IMR-90 (cell line): Measurements from ENCODE around the gene SPRR2A. TPM values are rescaled to one million over a fixed set of nuclear protein-coding genes. Genes with fewer than 3 reads are reported as not detected.
"Not testable (repeated sequence)": the region's sequence is repeated elsewhere in the genome, so short reads cannot be mapped to it uniquely, and the experiment has no call there.

ENCODE experiments used
- ATAC-seq: fragments of 200-7000 bp; cut with Tn5 transposase; 2 replicates; pipeline ENCODE4 v1.9.1; 2020; ENCODE audit warnings: low read depth, mild to moderate bottlenecking, moderate library complexity
- BruUV-seq: library from RNA; stranded (reverse); fragments of 400-500 nt; replicated peaks from 2 replicates; lab custom pipeline; 2021; lab: Mats Ljungman, UMichigan
- CTCF ChIA-PET: fragments of 300-600 bp; formaldehyde crosslinking; extraction: SDS; loops from one replicate; lab custom pipeline; 2021; ENCODE audit warnings: antibody characterized with exemption; lab: Yijun Ruan, JAX
- POLR2A ChIA-PET: fragments of 300-600 bp; sonication (Branson Sonifier 250); formaldehyde crosslinking; loops from one replicate; lab custom pipeline; 2022; ENCODE audit warnings: antibody characterized with exemption; ENCODE audit not compliant: unreplicated experiment; lab: Charles Lee
- DNase-seq: peaks from one replicate; pipeline ENCODE4 v3.0.0; 2013
- H2AFZ ChIP-seq: replicated peaks from 2 replicates; pipeline ENCODE3; 2013; ENCODE audit warnings: low read length, mild to moderate bottlenecking; ENCODE audit not compliant: poor library complexity
- H2AK5ac ChIP-seq: 2 replicates; pipeline ENCODE4 v1.6.1; 2013; ENCODE audit warnings: low read depth, low read length, inconsistent platforms
- H2AK9ac ChIP-seq: replicated peaks from 2 replicates; pipeline ENCODE3; 2013; ENCODE audit warnings: mild to moderate bottlenecking, low read depth, low read length, moderate library complexity; ENCODE audit not compliant: poor library complexity
- H2BK120ac ChIP-seq: 2 replicates; pipeline ENCODE4 v1.6.1; 2013; ENCODE audit warnings: low read depth, low read length, inconsistent platforms
- H2BK15ac ChIP-seq: 3 replicates; pipeline ENCODE4 v1.6.1; 2013; ENCODE audit warnings: low read depth, low read length, inconsistent platforms
- H2BK20ac ChIP-seq: 2 replicates; pipeline ENCODE4 v1.6.1; 2013; ENCODE audit warnings: low read depth, mild to moderate bottlenecking, inconsistent platforms, low read length, moderate library complexity
- H2BK5ac ChIP-seq: 2 replicates; pipeline ENCODE4 v1.6.1; 2013; ENCODE audit warnings: mild to moderate bottlenecking, low read depth, low read length, inconsistent platforms; ENCODE audit not compliant: poor library complexity, severe bottlenecking
- H3K14ac ChIP-seq: replicated peaks from 2 replicates; pipeline ENCODE4 v1.6.1; 2013; ENCODE audit warnings: low read depth, low read length, inconsistent platforms
- H3K18ac ChIP-seq: 2 replicates; pipeline ENCODE4 v1.6.1; 2013; ENCODE audit warnings: low read depth, low read length, control low read depth
- H3K23ac ChIP-seq: 2 replicates; pipeline ENCODE4 v1.6.1; 2013; ENCODE audit warnings: low read depth, low read length, inconsistent platforms
- H3K27ac ChIP-seq: 2 replicates; pipeline ENCODE4 v1.5.1; 2013; ENCODE audit warnings: mild to moderate bottlenecking, control low read depth, low read length; ENCODE audit not compliant: insufficient read depth
- H3K27me3 ChIP-seq: 2 replicates; pipeline ENCODE4 v1.6.1; 2013; ENCODE audit warnings: low read length; ENCODE audit not compliant: control insufficient read depth, insufficient read depth
- H3K36me3 ChIP-seq: 2 replicates; pipeline ENCODE4 v1.6.1; 2013; ENCODE audit warnings: low read length, mixed read lengths; ENCODE audit not compliant: control insufficient read depth, insufficient read depth
- H3K4ac ChIP-seq: 2 replicates; pipeline ENCODE4 v1.6.1; 2013; ENCODE audit warnings: low read depth, low read length, inconsistent platforms
- H3K4me1 ChIP-seq: 2 replicates; pipeline ENCODE4 v1.6.1; 2013; ENCODE audit warnings: low read length, mixed read lengths; ENCODE audit not compliant: control insufficient read depth, insufficient read depth
- H3K4me2 ChIP-seq: 2 replicates; pipeline ENCODE4 v1.6.1; 2013; ENCODE audit warnings: low read depth, mild to moderate bottlenecking, control low read depth, low read length, moderate library complexity
- H3K4me3 ChIP-seq: 2 replicates; pipeline ENCODE4 v1.5.1; 2013; ENCODE audit warnings: low read depth, mild to moderate bottlenecking, control low read depth, low read length, moderate library complexity; ENCODE audit not compliant: insufficient read depth
- H3K56ac ChIP-seq: 2 replicates; pipeline ENCODE4 v1.6.1; 2013; ENCODE audit warnings: low read length, inconsistent platforms; ENCODE audit not compliant: insufficient read depth; ENCODE audit errors: extremely low read depth
- H3K79me1 ChIP-seq, 2 experiments: 2 replicates each; pipeline ENCODE4 v1.6.1; 2013; ENCODE audit warnings: low read length in 2 of 2, inconsistent platforms in 1 of 2, low read depth in 1 of 2
- H3K9ac ChIP-seq: 2 replicates; pipeline ENCODE4 v1.6.1; 2013; ENCODE audit warnings: low read depth, low read length, control low read depth
- H3K9me1 ChIP-seq: 2 replicates; pipeline ENCODE4 v1.6.1; 2013; ENCODE audit warnings: low read length, inconsistent platforms; ENCODE audit not compliant: insufficient read depth
- H3K9me3 ChIP-seq: 2 replicates; pipeline ENCODE4 v1.6.1; 2013; ENCODE audit warnings: low read length; ENCODE audit not compliant: control insufficient read depth, insufficient read depth
- H4K20me1 ChIP-seq: 2 replicates; pipeline ENCODE4 v1.6.1; 2013; ENCODE audit warnings: low read length, inconsistent platforms; ENCODE audit not compliant: insufficient read depth
- H4K5ac ChIP-seq: 2 replicates; pipeline ENCODE4 v1.6.1; 2013; ENCODE audit warnings: mild to moderate bottlenecking, low read depth, low read length, control low read depth
- H4K8ac ChIP-seq, 2 experiments: 2 replicates each; pipeline ENCODE4 v1.6.1; 2013; ENCODE audit warnings: low read depth in 2 of 2, low read length in 2 of 2, control low read depth in 1 of 2, inconsistent platforms in 1 of 2
- H4K91ac ChIP-seq: 2 replicates; pipeline ENCODE4 v1.6.1; 2013; ENCODE audit warnings: low read depth, low read length, inconsistent platforms; ENCODE audit not compliant: insufficient read depth
- whole genome bisulfite sequencing, 2 experiments: methylation state at CpG; one replicate each; pipeline versions ENCODE4 v1.1.5 to v1.1.7; 2013; ENCODE audit warnings: missing lambda C conversion rate in 2 of 2; ENCODE audit not compliant: insufficient read length in 1 of 2; ENCODE audit errors: extremely low coverage in 2 of 2; 5-methylcytosine and 5-hydroxymethylcytosine counted together
- dilution Hi-C: fragments of 300-500 bp; cut with HindIII; formaldehyde crosslinking; loops from one replicate; pipeline ENCODE4 v1.14.3; 2018; ENCODE audit warnings: low sequenced_read_pairs; ENCODE audit not compliant: unreplicated experiment
- in situ Hi-C: fragments of 300-500 bp; cut with MboI; formaldehyde crosslinking; loops from 3 replicates; pipeline ENCODE4 v1.14.3; 2019; ENCODE audit warnings: low sequenced_read_pairs, inconsistent platforms, mixed read lengths
- intact Hi-C: fragments of 100-400 bp; cut with micrococcal nuclease; formaldehyde crosslinking; loops from 2 replicates; pipeline ENCODE4 v1.10.0; 2022
- polyA plus RNA-seq, 3 experiments: library from polyadenylated mRNA; depleted of rRNA; stranded (reverse); fragments of >200 nt; gene quantifications; 2 replicates each; pipeline ENCODE4 v1.2.3, GENCODE V29; 2012; ENCODE audit warnings: low replicate concordance in 1 of 3
- total RNA-seq: library from RNA; depleted of rRNA; stranded (reverse); fragments of >200 nt; gene quantifications from 2 replicates; pipeline ENCODE4 v1.2.3, GENCODE V29; 2012

SPRR2A gene
- total and polyA plus RNA-seq, 2 of the 4 experiments (the other 2 are of a cell fraction): not detected

- H3K56ac ChIP-seq, H3K18ac ChIP-seq, H3K9ac ChIP-seq, DNase-seq, H2BK5ac ChIP-seq, CTCF ChIA-PET, H3K4me1 ChIP-seq, H4K5ac ChIP-seq, H2AK9ac ChIP-seq, H4K20me1 ChIP-seq, H3K14ac ChIP-seq, BruUV-seq, ATAC-seq, H3K27ac ChIP-seq, H3K23ac ChIP-seq, H3K4ac ChIP-seq, H3K4me3 ChIP-seq, POLR2A ChIA-PET, H3K79me1 ChIP-seq, H2AK5ac ChIP-seq, H2BK120ac ChIP-seq, in situ Hi-C loops, H3K36me3 ChIP-seq, H4K91ac ChIP-seq, dilution Hi-C loops, H4K8ac ChIP-seq, H2BK20ac ChIP-seq, H2BK15ac ChIP-seq, intact Hi-C loops, H3K9me3 ChIP-seq, H3K9me1 ChIP-seq, H3K27me3 ChIP-seq, H3K4me2 ChIP-seq, H2AFZ ChIP-seq: not testable (repeated sequence)
- WGBS, 2 experiments: no CpG with 5 or more reads among the region's 3 CpGs
These were observed 1.2 kb downstream of the SPRR2A start for GRCh38 chr1:153056111-153056510.
